ENCODE results near the gene PIM1. TPM values are rescaled to one million over a fixed set of nuclear protein-coding genes. Genes with fewer than 3 reads are reported as not detected.

The PIM1 gene
- total RNA-seq, 4 donors from 2014 or later = 136 to 173 (median 150) TPM

DNA sequence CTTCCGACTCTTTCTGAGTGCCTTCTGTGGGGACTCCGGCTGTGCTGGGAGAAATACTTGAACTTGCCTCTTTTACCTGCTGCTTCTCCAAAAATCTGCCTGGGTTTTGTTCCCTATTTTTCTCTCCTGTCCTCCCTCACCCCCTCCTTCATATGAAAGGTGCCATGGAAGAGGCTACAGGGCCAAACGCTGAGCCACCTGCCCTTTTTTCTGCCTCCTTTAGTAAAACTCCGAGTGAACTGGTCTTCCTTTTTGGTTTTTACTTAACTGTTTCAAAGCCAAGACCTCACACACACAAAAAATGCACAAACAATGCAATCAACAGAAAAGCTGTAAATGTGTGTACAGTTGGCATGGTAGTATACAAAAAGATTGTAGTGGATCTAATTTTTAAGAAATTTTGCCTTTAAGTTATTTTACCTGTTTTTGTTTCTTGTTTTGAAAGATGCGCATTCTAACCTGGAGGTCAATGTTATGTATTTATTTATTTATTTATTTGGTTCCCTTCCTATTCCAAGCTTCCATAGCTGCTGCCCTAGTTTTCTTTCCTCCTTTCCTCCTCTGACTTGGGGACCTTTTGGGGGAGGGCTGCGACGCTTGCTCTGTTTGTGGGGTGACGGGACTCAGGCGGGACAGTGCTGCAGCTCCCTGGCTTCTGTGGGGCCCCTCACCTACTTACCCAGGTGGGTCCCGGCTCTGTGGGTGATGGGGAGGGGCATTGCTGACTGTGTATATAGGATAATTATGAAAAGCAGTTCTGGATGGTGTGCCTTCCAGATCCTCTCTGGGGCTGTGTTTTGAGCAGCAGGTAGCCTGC, 4.8 kb downstream of the PIM1 start:
- TF ChIP-seq POLR2A (IDR thresholded peaks at IDR 0.05) = no peak
- TF ChIP-seq, protein P1, sequence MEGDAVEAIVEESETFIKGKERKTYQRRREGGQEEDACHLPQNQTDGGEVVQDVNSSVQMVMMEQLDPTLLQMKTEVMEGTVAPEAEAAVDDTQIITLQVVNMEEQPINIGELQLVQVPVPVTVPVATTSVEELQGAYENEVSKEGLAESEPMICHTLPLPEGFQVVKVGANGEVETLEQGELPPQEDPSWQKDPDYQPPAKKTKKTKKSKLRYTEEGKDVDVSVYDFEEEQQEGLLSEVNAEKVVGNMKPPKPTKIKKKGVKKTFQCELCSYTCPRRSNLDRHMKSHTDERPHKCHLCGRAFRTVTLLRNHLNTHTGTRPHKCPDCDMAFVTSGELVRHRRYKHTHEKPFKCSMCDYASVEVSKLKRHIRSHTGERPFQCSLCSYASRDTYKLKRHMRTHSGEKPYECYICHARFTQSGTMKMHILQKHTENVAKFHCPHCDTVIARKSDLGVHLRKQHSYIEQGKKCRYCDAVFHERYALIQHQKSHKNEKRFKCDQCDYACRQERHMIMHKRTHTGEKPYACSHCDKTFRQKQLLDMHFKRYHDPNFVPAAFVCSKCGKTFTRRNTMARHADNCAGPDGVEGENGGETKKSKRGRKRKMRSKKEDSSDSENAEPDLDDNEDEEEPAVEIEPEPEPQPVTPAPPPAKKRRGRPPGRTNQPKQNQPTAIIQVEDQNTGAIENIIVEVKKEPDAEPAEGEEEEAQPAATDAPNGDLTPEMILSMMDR (IDR thresholded peaks at IDR 0.05) = no peak

GRCh38 chr6:37175332-37176267, 5.6 kb downstream of the PIM1 start:
- no peak for TF ChIP-seq POLR2A (IDR thresholded peaks at IDR 0.05)
- TF ChIP-seq, protein P1 (IDR thresholded peaks at IDR 0.05) = no peak
- intact Hi-C loops (cut with DNase I; ENCODE audit: low total_unique reads) = loop anchor here (10.0 kb wide), 1 partner anchor 151 kb away; no protein-coding TSS in a partner anchor
- no peak overlapping the region for H3K4me3 ChIP-seq (ENCODE audit: low read depth, poor library complexity, severe bottlenecking)
- peak in 1 of 2 donors; percentile 7 for DNase-seq (ENCODE audit: low spot score in 2 of 2)
- 79 to 82% methylated on average over 18 of the region's 18 CpGs for WGBS, 2 donors

More for the DNA sequence above, 4.8 kb downstream of the PIM1 start:
- intact Hi-C loops (cut with DNase I; ENCODE audit: low total_unique reads) = loop anchor here (5.0 to 10.0 kb wide), 2 partner anchors 122 to 150 kb away; no protein-coding TSS in a partner anchor
- no peak overlapping the region for H3K4me3 ChIP-seq (ENCODE audit: low read depth, poor library complexity, severe bottlenecking)
- 85 to 88% methylated on average over 10 of the region's 10 CpGs for WGBS, 2 donors
- DNase-seq (ENCODE audit: low spot score in 2 of 2) = peak in 1 of 2 donors; percentile 68

DNA sequence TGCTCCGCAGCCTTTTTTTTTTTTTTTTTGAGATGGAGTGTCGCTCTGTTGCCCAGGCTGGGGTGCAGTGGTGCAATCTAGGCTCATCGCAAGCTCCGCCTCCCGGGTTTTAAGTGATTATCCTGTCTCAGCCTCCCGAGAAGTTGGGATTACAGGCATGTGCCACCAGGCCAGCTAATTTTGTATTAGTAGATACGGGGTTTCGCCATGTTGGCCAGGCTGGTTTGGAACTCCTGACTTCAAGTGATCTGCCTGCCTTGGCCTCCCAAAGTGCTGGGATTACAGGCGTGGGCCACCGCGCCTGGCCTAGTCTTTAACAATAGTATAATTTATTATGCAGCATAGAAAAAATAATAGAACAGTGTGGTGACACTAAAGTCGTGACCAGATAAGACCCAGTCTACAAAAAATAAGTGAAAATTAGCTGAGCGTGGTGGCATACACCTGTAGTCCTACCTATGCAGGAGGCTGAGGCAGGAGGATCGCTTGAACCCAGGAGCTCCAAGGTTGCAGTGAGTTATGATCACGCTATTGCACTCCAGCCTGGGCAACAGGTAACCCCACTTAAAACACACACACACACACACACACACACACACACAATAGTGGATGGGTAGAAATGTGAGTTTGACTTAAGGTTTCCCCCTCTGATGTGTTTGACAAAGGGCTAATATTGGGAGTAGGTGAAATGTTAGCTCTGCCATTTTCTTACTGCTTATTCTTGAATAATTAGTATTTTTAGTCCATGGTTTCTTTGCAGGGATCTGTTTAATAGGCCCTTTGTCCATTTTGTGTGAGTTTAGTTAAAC, 6.5 kb downstream of the PIM1 start:
- H3K4me3 ChIP-seq (ENCODE audit: low read depth, poor library complexity, severe bottlenecking) = no peak overlapping the region
- intact Hi-C loops (cut with DNase I; ENCODE audit: low total_unique reads) = loop anchor here (10.0 kb wide), 1 partner anchor 152 kb away; no protein-coding TSS in a partner anchor
- 93 to 94% methylated on average over 15 of the region's 15 CpGs for WGBS, 2 donors
- no peak for DNase-seq (ENCODE audit: low spot score in 2 of 2)
- TF ChIP-seq, protein P1 (IDR thresholded peaks at IDR 0.05) = no peak
- TF ChIP-seq POLR2A (IDR thresholded peaks at IDR 0.05) = no peak

- no peak for TF ChIP-seq POLR2A (IDR thresholded peaks at IDR 0.05)
- TF ChIP-seq, protein P1 (IDR thresholded peaks at IDR 0.05) = no peak
- WGBS, 2 donors = 39 to 43% methylated on average over 10 of the region's 10 CpGs
- no peak overlapping the region for H3K4me3 ChIP-seq (ENCODE audit: low read depth, poor library complexity, severe bottlenecking)
- intact Hi-C loops (cut with DNase I; ENCODE audit: low total_unique reads) = loop anchor here (10.0 kb wide), 1 partner anchor 153 kb away; no protein-coding TSS in a partner anchor
- peak in 1 of 2 donors; percentile 31 for DNase-seq (ENCODE audit: low spot score in 2 of 2)
These were observed 7.4 kb downstream of the PIM1 start for GRCh38 chr6:37177077-37177934.

Data from lower leg skin (tissue), 4 donors.